ENCODE results near the gene PPP1R13L. TPM values are rescaled to one million over a fixed set of nuclear protein-coding genes. Genes with fewer than 3 reads are reported as not detected.

Gene PPP1R13L
- total RNA-seq, 2 experiments from 2014 or later = 7.8 to 15.5 TPM

GRCh38 chr19:45363861-45364459, 40.9 kb downstream of the PPP1R13L start:
- intact Hi-C loops (cut with micrococcal nuclease; ENCODE audit: unreplicated experiment) = no loop called here
- no peak for DNase-seq (ENCODE audit: low spot score)
- ChIA-PET POLR2A (no interaction called here), CTCF (ENCODE audit: unreplicated experiment) (no interaction called here)
- no peak overlapping the region for H3K4me2 ChIP-seq (ENCODE audit: low read length)
- TF ChIP-seq, protein P1, sequence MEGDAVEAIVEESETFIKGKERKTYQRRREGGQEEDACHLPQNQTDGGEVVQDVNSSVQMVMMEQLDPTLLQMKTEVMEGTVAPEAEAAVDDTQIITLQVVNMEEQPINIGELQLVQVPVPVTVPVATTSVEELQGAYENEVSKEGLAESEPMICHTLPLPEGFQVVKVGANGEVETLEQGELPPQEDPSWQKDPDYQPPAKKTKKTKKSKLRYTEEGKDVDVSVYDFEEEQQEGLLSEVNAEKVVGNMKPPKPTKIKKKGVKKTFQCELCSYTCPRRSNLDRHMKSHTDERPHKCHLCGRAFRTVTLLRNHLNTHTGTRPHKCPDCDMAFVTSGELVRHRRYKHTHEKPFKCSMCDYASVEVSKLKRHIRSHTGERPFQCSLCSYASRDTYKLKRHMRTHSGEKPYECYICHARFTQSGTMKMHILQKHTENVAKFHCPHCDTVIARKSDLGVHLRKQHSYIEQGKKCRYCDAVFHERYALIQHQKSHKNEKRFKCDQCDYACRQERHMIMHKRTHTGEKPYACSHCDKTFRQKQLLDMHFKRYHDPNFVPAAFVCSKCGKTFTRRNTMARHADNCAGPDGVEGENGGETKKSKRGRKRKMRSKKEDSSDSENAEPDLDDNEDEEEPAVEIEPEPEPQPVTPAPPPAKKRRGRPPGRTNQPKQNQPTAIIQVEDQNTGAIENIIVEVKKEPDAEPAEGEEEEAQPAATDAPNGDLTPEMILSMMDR (conservative IDR thresholded peaks at IDR 0.05; ENCODE audit: low read length) = no peak
- no peak for TF ChIP-seq EZH2phosphoT487 (IDR thresholded peaks at IDR 0.05; ENCODE audit: borderline replicate concordance, low read depth, low read length)
- no peaks in the 10 kb centered on the region for H3K4me1 ChIP-seq (ENCODE audit: insufficient read depth, low read length, poor library complexity, severe bottlenecking)
- H3K4me3 ChIP-seq (ENCODE audit: low read depth, low read length, poor library complexity, severe bottlenecking) = no peak overlapping the region
- H3K9me2 ChIP-seq (ENCODE audit: insufficient read depth, low read length) = no peaks in the 10 kb centered on the region
- H3K36me3 ChIP-seq (ENCODE audit: insufficient read depth, low read length) = peaks cover 13% of the 10 kb centered on the region; the same call in 1 of the 2 replicates
- no TSS peak for BruUV-seq (replicated peaks)
- no peaks in the 10 kb centered on the region for H3K9me3 ChIP-seq (ENCODE audit: low read length)
- H4K20me1 ChIP-seq (ENCODE audit: insufficient read depth, low read length) = no peaks in the 10 kb centered on the region
- no peaks in the 10 kb centered on the region for H3K79me2 ChIP-seq (ENCODE audit: insufficient read depth, low read depth, low read length)
- no peak overlapping the region for H3K27ac ChIP-seq (ENCODE audit: low read depth, low read length, poor library complexity, severe bottlenecking)
- H2AFZ ChIP-seq (ENCODE audit: low read length) = no peak overlapping the region

DNA sequence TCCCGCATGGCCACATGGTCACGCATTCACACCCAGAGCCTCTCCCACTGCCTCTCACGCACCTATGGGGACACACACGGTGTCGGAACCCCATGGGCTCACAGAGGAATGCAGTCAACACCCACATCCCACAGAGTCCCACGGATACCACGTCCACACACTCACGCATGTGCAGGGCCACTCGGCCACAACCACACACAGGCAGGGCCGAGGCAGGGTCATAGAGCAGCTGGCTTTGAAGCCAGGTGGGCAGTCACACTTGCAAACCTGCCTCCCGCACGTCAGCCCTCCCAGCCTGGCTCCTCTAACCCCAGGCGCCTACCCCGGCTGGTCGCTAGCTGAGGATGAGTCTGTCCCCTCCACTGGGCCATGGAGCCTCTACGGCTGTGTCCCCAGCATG, 42.6 kb downstream of the PPP1R13L start:
- no peaks in the 10 kb centered on the region for H3K4me1 ChIP-seq (ENCODE audit: insufficient read depth, low read length, poor library complexity, severe bottlenecking)
- H3K9me3 ChIP-seq (ENCODE audit: low read length) = no peaks in the 10 kb centered on the region
- TF ChIP-seq EZH2phosphoT487 (IDR thresholded peaks at IDR 0.05; ENCODE audit: borderline replicate concordance, low read depth, low read length) = no peak
- TF ChIP-seq, protein P1 (conservative IDR thresholded peaks at IDR 0.05; ENCODE audit: low read length) = no peak
- intact Hi-C loops (cut with micrococcal nuclease; ENCODE audit: unreplicated experiment) = no loop called here
- POLR2A ChIA-PET = no interaction called here
- no peaks in the 10 kb centered on the region for H4K20me1 ChIP-seq (ENCODE audit: insufficient read depth, low read length)
- no peak overlapping the region for H3K27ac ChIP-seq (ENCODE audit: low read depth, low read length, poor library complexity, severe bottlenecking)
- H3K36me3 ChIP-seq (ENCODE audit: insufficient read depth, low read length) = peaks cover 18% of the 10 kb centered on the region; the same call in 1 of the 2 replicates
- CTCF ChIA-PET (ENCODE audit: unreplicated experiment) = no interaction called here
- H2AFZ ChIP-seq (ENCODE audit: low read length) = no peak overlapping the region
- H3K79me2 ChIP-seq (ENCODE audit: insufficient read depth, low read depth, low read length) = no peaks in the 10 kb centered on the region
- no TSS peak for BruUV-seq (replicated peaks)
- no peak overlapping the region for H3K4me2 ChIP-seq (ENCODE audit: low read length)
- no peaks in the 10 kb centered on the region for H3K9me2 ChIP-seq (ENCODE audit: insufficient read depth, low read length)
- no peak overlapping the region for H3K4me3 ChIP-seq (ENCODE audit: low read depth, low read length, poor library complexity, severe bottlenecking)
- DNase-seq (ENCODE audit: low spot score) = no peak

GRCh38 chr19:45361608-45362007, 43.3 kb downstream of the PPP1R13L start:
- H3K79me2 ChIP-seq (ENCODE audit: insufficient read depth, low read depth, low read length) = no peaks in the 10 kb centered on the region
- DNase-seq (ENCODE audit: low spot score) = peak; percentile 42
- ChIA-PET POLR2A (no interaction called here), CTCF (ENCODE audit: unreplicated experiment) (no interaction called here)
- H2AFZ ChIP-seq (ENCODE audit: low read length) = no peak overlapping the region
- H3K27ac ChIP-seq (ENCODE audit: low read depth, low read length, poor library complexity, severe bottlenecking) = no peak overlapping the region
- intact Hi-C loops (cut with micrococcal nuclease; ENCODE audit: unreplicated experiment) = no loop called here
- H4K20me1 ChIP-seq (ENCODE audit: insufficient read depth, low read length) = no peaks in the 10 kb centered on the region
- H3K4me1 ChIP-seq (ENCODE audit: insufficient read depth, low read length, poor library complexity, severe bottlenecking) = no peaks in the 10 kb centered on the region
- peaks cover 18% of the 10 kb centered on the region; the same call in 1 of the 2 replicates for H3K36me3 ChIP-seq (ENCODE audit: insufficient read depth, low read length)
- no peak overlapping the region for H3K4me3 ChIP-seq (ENCODE audit: low read depth, low read length, poor library complexity, severe bottlenecking)
- TF ChIP-seq, protein P1 (conservative IDR thresholded peaks at IDR 0.05; ENCODE audit: low read length) = no peak
- TF ChIP-seq EZH2phosphoT487 (IDR thresholded peaks at IDR 0.05; ENCODE audit: borderline replicate concordance, low read depth, low read length) = no peak
- no TSS peak for BruUV-seq (replicated peaks)
- H3K9me3 ChIP-seq (ENCODE audit: low read length) = no peaks in the 10 kb centered on the region
- no peaks in the 10 kb centered on the region for H3K9me2 ChIP-seq (ENCODE audit: insufficient read depth, low read length)
- H3K4me2 ChIP-seq (ENCODE audit: low read length) = no peak overlapping the region

All from OCI-LY7 (cell line).